Kasumi-1 (cell line): ENCODE results near the gene TP53.

ENCODE experiments used
- DNase-seq, 2 experiments: peaks; one replicate each; lab custom pipeline; 2025; lab: John Stamatoyannopoulos, UW

TP53 gene

DNA sequence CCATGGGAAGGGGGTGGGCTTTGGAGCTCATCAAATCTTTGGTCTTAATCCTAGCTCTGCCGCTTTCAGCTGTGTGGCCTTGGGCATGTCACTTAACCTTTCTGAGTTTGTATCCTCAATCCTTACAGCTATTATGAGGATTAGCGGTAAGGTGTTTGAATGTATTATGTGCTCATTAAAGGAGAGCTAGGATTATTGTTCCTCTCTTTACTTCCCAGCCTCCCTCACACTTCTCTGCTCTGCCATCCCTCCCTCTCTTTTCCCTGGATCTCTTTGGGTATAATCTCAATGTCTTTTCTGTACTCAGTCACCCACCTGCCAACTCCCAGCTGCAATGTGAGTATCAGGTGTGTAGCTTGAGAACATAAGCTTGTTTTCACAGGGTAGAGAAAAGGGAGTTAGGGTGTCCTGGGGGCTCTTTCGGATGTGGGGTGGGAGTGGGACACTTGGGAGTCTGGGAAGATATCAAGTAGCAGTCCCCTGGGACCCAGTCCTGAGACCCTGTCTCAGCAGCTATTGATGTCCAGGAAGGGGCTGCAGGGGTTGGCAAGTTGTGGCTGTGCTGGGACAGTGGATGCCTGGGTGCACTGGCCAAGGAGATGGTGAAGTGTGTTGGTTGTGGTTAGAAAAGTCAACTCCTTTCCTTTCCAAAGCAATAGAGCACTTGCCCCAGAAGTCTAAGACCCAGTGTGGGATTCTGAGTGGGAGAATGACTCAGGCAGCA lies 19.5 kb upstream of the TP53 start:
- DNase-seq: no peak

DNA sequence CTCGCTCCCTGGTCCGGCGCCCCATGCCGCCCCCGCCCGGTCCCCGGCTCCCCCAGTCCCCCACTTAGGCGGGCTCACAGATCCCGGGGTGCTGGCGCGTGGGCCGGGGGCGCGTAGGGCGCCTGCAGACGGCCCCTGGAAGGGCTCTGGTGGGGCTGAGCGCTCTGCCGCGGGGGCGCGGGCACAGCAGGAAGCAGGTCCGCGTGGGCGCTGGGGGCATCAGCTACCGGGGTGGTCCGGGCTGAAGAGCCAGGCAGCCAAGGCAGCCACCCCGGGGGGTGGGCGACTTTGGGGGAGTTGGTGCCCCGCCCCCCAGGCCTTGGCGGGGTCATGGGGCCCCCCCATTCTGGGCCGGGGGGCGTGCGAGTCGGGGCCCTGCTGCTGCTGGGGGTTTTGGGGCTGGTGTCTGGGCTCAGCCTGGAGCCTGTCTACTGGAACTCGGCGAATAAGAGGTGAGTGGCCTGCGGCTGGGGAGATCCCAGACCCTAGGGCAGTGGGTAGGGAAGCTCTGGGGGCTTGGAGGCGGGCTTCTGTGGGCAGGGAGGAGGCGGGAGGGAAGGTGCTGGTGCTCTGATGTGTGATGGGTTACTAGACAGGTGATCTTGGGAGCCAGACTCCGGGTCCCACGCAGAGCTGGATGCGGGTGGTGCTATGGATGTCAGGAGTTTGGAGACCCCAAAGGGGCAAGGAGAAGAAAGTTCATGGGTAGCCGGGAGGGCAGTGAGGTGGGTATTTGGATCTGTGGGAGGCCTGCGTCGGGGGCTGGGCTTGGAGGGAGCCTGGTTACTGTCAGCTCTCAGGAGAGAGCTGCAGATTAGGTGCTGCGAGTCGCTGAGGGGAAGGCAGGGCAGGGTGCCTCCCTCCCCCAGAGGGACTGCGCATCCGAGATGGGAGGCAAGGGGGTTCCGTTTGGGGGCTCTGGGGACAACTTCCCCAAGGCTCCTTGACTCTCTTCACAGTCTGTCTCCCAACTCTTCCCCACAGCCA lies 18.3 kb upstream of the TP53 start:
- DNase-seq: no peak

DNA sequence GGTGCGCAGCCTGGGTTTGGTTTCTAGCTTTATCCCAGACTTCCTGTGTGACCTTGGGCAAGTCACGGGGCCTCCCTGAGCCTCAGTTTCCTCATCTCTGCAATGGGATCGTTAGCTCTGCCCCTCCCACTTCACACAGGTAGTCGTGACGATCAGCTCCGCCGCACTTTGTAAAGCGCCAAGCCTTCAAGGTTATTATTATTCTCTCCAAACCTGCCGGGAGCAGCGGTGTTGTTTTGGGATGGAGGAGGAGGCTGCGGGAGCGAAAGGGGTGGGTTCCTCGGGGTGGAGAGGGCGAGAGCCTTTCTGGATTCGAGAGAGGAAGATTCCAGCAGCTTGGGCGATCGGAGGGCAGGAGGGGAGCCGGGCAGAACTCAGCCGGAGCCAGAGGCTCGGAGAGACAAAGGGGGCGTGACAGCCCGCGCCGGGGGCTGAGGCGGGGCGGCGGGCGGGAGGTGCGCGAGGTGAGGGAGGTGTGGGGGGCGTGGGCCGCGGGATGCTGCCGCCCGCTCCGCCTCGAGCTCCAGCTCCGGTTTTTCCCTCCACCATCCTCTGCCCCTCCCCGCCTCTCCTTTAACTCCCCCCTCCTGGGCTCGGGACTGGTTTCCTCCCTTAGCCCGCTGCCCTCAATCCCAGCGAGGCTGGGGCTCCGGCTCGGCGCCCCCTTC lies 17.4 kb upstream of the TP53 start, which contains the start of gene EFNB3:
Gene EFNB3, plus strand, starts transcription at position 602 of the 668 bp plus-strand sequence. CDS start 397 bp downstream, outside the sequence.
- DNase-seq: peak in 1 of 2 experiments; percentile 2

DNA sequence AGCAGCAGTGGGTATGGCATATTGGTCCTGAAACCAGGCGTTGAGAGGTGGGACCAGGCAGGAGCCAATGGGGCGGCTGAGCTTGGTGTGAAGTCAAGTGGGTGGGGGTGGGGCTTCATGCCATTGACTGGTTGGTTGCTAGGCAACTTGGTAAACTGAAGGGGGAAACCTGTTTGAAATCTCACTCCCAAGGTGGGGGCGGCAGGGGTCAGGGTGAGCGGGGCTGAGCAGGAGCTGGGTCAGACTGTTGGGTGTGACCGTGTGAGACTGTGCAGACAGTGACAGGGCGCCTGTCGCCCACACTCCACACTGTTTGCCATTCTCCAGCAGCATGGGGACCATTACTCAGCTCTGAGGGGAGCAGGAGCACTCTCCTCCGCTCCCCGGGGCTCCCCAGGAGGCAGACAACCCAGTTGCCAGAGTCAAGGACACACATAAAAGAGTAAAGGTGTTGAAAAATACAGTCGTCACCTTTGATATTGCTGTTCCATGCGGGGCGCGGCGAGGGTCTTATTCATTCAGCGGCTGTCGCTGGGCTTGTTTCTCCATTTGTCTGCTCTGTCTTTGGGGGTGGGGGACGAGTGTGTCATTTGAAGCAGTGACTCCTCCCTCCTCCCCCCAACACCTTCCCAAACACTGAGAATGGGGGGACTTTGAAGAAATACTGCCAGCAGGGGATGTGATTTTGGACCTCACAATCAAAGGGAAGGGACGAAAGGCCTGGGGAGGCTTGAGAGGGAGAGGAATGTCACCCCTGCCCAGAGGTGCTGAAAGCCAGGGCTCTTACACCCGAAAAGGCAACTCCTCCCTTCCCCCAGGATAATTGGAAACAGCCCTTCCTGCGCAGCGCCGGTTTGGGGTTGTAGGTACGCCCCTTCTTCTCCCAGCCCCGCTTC lies 16.5 kb upstream of the TP53 start:
- DNase-seq: no peak

DNA sequence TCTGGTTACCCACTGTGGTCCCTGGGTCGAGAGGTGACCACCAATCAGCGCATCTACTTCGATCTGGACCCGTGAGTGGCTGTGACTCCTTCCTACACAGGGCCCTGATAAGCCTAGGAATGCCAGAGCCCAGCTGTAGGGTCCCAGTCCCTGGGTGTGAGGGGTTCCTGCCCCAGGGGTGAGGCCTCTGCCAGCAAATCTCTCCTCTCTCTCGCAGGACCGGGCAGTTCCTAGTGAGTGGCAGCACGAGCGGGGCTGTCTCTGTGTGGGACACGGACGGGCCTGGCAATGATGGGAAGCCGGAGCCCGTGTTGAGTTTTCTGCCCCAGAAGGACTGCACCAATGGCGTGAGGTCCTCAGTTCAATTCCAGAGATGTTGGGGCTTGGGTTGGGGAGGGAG lies 15.5 kb upstream of the TP53 start:
- no peak for DNase-seq

DNA sequence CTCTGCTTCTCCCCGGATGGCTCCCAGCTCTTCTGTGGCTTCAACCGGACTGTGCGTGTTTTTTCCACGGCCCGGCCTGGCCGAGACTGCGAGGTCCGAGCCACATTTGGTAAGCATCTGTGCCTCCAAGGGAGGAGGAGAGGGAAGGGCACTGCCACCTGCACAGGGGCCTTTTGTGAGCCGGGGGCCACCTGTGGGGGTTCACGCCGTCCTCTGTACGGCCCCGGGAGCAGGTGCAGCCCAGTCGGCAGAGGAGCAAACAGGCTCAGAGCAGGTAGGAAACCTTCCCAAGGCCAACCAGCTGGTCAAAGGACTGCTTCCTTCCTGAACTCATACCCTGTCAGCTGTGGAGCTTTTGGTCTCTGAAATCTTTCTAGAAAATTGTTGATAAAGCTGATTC lies 14.4 kb upstream of the TP53 start:
- DNase-seq: no peak

DNA sequence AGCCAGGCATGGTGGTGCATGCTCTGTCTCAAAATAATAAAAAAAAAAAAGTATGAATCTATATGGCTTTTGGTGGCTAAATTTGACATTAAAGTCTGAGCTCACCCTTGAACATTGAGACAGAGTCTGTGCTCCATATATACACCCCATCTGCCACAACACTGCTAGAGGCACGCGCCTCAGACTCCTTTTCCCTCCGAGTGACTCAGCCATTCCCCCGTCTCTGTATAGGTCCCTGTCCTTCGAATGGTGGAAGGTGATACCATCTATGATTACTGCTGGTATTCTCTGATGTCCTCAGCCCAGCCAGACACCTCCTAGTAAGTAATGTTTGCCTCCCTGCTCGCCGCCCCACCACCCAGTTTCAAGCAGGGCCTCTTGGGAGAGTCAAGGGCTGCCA lies 13.2 kb upstream of the TP53 start:
- DNase-seq: no peak

DNA sequence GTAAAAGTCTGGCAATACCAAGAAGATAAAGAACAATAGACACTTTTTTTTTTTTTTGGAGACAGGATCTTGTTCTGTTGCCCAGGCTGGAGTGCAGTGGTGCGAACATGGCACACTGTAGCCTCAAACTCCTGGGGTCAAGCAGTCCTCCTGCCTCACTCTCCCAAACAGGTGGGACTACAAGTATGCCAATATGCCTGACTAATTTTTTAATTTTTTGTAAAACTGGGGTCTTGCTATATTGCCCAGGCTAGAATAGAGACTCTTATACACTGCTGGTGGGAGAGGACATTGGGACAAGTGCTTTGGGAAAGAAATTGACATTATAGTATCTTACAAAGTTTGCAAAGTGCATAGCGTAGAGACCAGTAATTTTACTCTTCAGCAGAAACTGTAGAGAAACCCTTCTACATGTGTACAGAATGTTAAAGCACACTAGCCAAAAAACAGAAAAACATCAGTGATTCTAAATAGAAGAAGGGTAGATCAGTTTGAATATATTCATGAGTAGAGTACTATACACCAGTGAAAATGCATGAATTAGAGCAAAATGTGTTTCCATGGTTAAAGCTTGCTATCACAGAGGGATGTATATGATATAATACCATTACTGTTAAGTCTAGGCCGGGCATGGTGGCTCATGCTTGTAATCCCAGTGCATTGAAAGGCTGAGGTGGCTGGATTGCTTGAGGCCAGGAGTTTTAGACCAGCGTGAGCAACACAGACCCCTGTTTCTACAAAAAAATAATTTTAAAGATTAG lies 10.7 kb upstream of the TP53 start:
- no peak for DNase-seq

DNA sequence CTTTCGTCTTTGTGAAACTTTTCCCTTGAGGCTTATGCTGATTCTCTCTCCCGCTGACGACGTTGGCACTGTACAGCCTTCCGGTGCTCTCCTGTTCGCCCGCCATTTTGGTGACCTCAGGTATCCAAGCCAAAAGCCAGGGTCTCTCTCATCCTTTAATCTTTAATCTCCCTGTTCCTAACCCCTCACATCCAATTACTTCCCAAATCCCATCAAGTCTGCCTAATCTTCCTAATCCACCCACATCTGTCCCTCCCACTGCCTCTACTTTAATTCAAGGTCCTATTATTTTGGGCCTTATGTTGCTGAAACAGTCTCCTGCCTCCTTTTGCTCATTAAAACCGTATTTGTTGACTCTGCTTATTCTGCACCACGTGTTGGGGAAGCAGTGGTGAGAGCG lies 8.3 kb upstream of the TP53 start:
- DNase-seq: no peak

DNA sequence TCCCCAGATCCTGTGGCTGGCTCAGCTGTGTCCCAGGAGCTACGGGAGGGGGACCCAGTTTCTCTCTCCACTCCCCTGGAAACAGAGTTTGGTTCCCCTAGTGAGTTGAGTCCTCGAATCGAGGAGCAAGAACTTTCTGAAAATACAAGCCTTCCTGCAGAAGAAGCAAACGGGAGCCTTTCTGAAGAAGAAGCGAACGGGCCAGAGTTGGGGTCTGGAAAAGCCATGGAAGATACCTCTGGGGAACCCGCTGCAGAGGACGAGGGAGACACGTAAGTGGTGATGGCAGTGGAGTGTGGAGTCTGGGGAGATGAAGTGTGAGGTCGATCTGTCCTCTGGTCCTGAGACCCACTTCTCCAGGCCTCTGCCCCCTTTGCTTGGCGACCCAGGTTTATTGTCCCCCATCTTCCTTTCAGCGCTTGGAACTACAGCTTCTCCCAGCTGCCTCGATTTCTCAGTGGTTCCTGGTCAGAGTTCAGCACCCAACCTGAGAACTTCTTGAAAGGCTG lies 1.6 kb upstream of the TP53 start:
- no peak for DNase-seq

DNA sequence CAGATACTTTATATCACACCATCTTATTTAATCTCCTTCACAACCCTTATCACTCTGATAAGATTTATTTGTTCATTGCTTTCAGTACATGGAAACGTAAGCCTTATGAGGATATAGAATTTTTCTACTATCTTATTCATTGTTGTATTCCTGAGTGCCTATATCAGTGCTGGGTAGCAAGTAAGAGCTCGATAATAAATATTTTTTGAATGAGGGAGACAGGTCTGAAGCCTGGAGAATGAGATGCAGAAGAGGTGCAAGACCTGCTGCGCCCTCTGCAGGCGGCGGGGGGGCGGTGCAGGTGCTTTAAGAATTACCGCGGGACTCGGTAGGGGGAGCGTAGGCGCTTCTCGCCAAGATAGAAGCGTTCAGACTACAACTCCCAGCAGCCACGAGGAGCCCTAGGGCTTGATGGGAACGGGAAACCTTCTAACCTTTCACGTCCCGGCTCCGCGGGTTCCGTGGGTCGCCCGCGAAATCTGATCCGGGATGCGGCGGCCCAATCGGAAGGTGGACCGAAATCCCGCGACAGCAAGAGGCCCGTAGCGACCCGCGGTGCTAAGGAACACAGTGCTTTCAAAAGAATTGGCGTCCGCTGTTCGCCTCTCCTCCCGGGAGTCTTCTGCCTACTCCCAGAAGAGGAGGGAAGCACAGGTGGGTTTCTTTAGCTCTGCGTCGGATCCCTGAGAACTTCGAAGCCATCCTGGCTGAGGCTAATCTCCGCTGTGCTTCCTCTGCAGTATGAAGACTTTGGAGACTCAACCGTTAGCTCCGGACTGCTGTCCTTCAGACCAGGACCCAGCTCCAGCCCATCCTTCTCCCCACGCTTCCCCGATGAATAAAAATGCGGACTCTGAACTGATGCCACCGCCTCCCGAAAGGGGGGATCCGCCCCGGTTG lies 868 bp upstream of the TP53 start, which contains the start of gene WRAP53:
Gene WRAP53, plus strand, starts transcription at position 570 of the 900 bp plus-strand sequence. Its CDS starts 172 bp downstream, at position 742.
- DNase-seq: peak; percentile 92

DNA sequence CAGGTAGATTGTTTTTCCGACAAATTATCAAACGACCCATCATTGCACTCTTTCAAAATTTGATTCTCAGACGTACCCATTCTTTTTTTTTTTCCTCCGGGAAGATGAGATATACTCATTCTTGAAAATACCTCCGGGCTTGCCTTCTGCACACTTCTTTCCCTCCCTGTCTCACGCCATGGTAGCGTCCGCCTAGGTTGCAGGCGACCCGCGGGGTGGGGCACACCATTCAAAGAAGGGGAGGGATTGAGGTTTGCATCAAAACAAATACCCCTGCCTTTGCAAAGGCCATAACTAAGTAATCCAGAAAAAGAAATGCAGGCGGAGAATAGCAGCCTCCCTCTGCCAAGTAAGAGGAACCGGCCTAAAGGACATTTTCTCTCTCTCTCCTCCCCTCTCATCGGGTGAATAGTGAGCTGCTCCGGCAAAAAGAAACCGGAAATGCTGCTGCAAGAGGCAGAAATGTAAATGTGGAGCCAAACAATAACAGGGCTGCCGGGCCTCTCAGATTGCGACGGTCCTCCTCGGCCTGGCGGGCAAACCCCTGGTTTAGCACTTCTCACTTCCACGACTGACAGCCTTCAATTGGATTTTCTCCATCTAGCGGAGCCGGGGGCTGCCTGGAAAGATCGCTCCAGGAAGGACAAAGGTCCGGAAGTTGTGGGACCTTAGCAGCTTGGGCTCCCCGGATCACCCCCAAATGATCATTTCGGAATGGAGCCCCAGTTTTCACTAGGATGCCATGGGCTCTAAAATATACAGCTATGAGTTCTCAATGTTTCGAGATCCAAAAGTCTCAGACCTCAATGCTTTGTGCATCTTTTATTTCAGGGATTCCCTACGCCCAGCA lies 843 bp downstream of the TP53 start:
- peak; percentile 57 to 72 for DNase-seq

DNA sequence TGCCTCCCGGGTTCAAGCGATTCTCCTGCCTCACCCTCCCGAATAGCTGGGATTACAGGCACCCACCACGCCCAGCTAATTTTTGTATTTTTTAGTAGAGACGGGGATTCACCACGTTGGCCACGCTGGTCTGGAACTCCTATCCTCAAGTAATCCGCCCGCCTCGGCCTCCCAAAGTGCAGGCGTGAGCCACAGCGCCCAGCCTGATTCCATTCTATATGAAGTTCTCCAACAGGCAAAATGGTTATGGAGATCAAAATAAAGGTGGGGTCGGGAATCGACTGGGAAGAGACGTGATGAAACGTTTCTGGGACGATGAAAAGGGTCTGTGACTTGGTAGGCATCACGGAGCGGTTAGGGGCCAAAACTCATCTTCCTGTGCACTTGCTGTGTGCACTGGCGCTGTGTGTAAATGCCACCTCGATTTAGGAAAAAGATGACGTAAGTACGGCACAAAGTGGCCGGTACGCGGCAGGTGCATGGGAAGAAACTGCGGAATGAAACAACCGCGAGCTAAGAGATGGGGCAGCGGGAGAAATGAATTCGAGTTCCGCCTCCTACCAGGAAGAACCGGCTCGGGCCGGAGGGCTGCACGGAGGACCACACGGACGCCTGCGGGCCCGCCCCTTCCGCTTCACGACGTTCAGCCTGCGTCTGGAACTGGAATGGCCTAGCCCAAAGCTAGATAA lies 1.6 kb downstream of the TP53 start:
- peak; percentile 58 to 72 for DNase-seq

DNA sequence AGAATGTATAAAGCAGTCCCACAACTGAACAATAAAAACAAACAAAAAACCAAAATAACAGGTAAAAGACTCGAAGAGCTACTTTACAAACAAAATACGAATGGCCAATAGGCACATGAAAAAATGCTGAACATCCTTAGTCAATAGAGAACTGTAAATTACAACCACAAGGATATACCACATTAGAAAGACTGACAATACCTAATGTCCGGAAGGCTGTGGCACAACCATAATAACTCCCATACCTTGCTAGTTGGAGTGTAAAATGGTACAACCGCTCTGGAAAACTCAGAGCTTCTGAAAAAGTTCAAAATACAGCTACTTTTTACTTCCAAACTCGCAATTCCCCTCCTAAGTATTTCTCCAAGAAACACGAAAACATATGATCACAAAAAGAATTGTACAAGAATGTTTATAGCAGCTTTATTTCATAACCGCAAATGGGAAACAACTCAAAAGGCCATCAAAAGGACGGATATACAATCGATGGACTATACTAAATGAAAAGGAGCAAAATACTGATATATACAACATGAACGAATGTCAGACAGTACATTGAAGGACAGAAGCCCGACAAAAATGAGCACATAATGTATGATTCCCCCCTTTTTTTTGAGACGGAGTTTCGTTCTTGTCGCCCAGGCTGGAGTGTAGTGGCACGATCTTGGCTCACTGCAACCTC lies 2.3 kb downstream of the TP53 start:
- DNase-seq: no peak

DNA sequence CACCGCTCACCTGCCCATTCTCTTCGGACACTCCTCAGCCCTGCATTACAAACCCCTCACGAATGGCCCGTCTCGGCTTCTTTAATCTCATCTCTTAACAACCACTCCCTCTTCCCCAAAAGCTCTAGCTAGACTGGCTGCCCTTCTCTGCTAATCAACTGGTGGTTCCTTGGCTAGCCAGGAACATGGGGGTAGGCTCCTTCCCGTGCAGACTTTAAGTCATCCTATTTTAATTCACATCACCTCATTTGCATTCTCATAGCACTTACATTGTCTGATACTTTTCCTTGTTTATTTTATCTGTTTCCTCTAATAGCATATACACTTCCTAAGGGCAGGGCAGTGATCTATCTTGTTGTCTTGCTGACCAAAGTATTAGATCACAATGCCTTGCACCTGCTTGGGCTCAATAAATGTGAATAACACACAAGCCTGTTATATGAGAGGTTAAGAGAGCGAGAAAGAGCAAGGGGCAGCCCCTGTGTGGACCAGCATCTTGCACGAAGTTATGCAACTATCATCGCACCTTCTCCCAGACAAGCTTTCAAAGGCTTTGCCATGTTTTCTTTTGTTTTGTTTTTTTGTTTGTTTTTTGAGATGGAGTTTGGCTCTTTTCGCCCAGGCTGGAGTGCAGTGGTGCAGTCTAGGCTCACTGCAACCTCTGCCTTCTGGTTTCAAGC lies 9.8 kb downstream of the TP53 start:
- DNase-seq: no peak

DNA sequence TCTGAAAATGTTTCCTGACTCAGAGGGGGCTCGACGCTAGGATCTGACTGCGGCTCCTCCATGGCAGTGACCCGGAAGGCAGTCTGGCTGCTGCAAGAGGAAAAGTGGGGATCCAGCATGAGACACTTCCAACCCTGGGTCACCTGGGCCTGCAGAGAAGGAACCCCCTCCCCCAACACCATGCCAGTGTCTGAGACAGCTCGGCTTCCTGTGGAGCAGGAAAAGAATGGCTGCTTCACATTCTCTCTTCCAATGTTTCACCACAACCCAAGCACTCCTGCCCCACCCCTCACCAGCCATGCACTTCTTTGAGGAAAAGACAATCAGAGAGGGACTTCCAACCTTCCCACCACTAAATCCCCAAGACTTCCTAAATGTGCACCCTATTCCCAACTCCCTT lies 10.8 kb downstream of the TP53 start:
- DNase-seq: no peak
